ENCODE data around the gene SPINT1. TPM values are rescaled to one million over a fixed set of nuclear protein-coding genes. Genes with fewer than 3 reads are reported as not detected.
A peak's percentile ranks its signal among the peaks of the same experiment; 100 is the strongest.

The SPINT1 gene
- total RNA-seq, 1 experiment from 2014 or later = 123 TPM

DNA sequence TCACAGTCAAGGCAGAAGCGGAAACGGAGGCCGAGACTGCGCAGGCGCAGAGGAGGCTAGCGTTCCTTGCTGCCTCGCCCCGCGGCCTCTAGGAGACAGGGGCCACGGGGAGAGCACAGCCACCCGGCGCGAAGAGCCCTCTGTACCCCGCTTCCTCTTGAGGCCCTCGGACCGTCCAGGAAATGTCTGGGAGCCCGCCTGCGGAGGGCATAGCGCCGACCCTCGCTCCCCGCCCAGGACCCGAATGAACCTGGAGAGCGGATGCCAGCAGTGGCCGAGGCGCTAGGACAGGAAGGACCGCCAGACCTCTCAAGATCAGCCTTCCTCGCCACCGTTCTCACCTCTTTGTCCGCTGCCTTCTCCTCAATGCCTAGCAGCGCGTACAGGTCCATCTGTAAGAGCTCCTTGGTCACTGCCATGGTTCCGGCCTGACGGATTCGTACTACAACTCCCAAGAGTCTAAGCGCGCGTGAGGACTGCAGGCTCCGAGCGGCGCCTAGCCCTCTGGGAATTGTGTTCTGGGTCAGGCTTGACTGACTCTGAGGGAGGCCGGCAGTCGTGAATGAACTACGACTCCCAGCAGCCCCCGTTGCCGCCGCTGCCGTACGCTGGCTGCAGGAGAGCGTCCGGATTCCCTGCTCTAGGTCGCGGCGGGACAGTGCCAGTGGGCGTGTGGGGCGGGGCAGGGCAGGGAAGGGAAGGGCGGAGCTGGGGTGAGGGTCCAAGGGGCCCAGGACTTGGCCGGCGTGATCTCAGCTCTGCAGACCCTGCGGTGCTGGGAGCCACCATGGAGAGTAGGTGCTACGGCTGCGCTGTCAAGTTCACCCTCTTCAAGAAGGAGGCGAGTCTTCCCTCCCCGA, 36.6 kb upstream of the SPINT1 start, which contains the start of the genes DNAJC17 and ZFYVE19:
TSS of gene DNAJC17 (minus strand) at position 446 of the 860 bp plus-strand sequence. CDS start at position 419, 27 bp downstream.
TSS of gene ZFYVE19 (plus strand) at position 62 of the 860 bp plus-strand sequence. CDS start at position 563, 501 bp downstream.
- Histone ChIP-seq H3K4me2 (ENCODE audit: low read length) (peak within 1 kb of the TSS; percentile 93), H3K36me3 (ENCODE audit: control insufficient read depth in 1 of 2, insufficient read depth in 2 of 2, low read length in 2 of 2) (no peaks in the 10 kb centered on the region; a peak in 1 of 4 replicates), H3K79me2 (ENCODE audit: insufficient read depth, low read length) (peaks cover 22% of the 10 kb centered on the region), H4K20me1 (ENCODE audit: insufficient read depth) (no peaks in the 10 kb centered on the region), H3K4me1 (ENCODE audit: control insufficient read depth in 1 of 2, insufficient read depth in 2 of 2, low read length in 2 of 2) (peaks cover 7 to 17% of the 10 kb centered on the region in 2 experiments; a peak in 3 of 4 replicates), H3K9ac (ENCODE audit: low read length) (peak within 1 kb of the TSS; percentile 97), H2AFZ (ENCODE audit: low read depth, low read length, poor library complexity, severe bottlenecking) (peak within 1 kb of the TSS; percentile 94), H3K27me3 (ENCODE audit: insufficient read depth, low read length) (no peaks in the 10 kb centered on the region), H3K9me3 (ENCODE audit: control insufficient read depth in 1 of 2, insufficient read depth in 1 of 2, low read depth in 1 of 2, low read length in 2 of 2) (no peaks in the 10 kb centered on the region), H3K27ac (ENCODE audit: low read depth, low read length) (peak within 1 kb of the TSS; percentile 97), H3K4me3 (replicated peaks in 1 of 2; ENCODE audit: low read depth in 1 of 2, low read length in 2 of 2) (peak within 1 kb of the TSS; percentile 97 to 100), H3K9me2 (ENCODE audit: insufficient read depth) (no peaks in the 10 kb centered on the region)
- ATAC-seq (peak; percentile 97), DNase-seq (ENCODE audit: low read depth, low spot score) (peak; percentile 93)
- intact Hi-C loops (cut with micrococcal nuclease) = no loop called here
- ChIA-PET CTCF (interaction anchor here (0.8 to 2.2 kb wide), 5 partner anchors 21 to 66 kb away, joined by 3 to 7 read pairs (median 4); no protein-coding TSS in a partner anchor), RAD21 (ENCODE audit: low non-redundant PET in 1 of 2, low total read pairs in 2 of 2, uncharacterized antibody in 2 of 2, unreplicated experiment in 2 of 2) (interaction anchor here in 1 of 2 experiments (1.1 kb wide), 1 partner anchor 51 kb away, joined by 3 read pairs; no protein-coding TSS in a partner anchor), POLR2A (interaction anchor here (0.7 to 1.6 kb wide), 4 partner anchors 8 to 66 kb away, joined by 3 to 9 read pairs (median 4); no protein-coding TSS in a partner anchor)
- no TSS peak for BruUV-seq (replicated peaks)
- TF ChIP-seq FOSL1 (IDR thresholded peaks at IDR 0.05; ENCODE audit: low read depth) (no peak), POLR2A (IDR thresholded peaks at IDR 0.05; ENCODE audit: borderline replicate concordance, extremely low read depth, insufficient read depth, insufficient read length) (peak; percentile 59), RAD21 (IDR thresholded peaks at IDR 0.05; ENCODE audit: low read depth) (0 out of 2 replicates have a peak, but pooled peaks have one; percentile 3), SRF (IDR thresholded peaks at IDR 0.05; ENCODE audit: low read depth) (no peak), ZFX (IDR thresholded peaks at IDR 0.05) (peak; percentile 96), YY1 (IDR thresholded peaks at IDR 0.05; ENCODE audit: extremely low read depth, insufficient replicate concordance, low read depth, low read length) (peak; percentile 75), SP1 (IDR thresholded peaks at IDR 0.05; ENCODE audit: low read depth) (no peak; the same call in 1 of the 2 replicates), CEBPB (IDR thresholded peaks at IDR 0.05; ENCODE audit: low read depth) (no peak), ELF1 (IDR thresholded peaks at IDR 0.05; ENCODE audit: borderline replicate concordance, low read depth) (peak; percentile 70), ZNF274 (IDR thresholded peaks at IDR 0.05; ENCODE audit: low read depth, low read length) (no peak), POLR2AphosphoS5 (IDR thresholded peaks at IDR 0.05; ENCODE audit: low read depth, low read length) (peak; percentile 83), JUND (IDR thresholded peaks at IDR 0.05) (no peak), CBX3 (IDR thresholded peaks at IDR 0.05; ENCODE audit: low read depth) (no peak)
- TF ChIP-seq, protein P1, sequence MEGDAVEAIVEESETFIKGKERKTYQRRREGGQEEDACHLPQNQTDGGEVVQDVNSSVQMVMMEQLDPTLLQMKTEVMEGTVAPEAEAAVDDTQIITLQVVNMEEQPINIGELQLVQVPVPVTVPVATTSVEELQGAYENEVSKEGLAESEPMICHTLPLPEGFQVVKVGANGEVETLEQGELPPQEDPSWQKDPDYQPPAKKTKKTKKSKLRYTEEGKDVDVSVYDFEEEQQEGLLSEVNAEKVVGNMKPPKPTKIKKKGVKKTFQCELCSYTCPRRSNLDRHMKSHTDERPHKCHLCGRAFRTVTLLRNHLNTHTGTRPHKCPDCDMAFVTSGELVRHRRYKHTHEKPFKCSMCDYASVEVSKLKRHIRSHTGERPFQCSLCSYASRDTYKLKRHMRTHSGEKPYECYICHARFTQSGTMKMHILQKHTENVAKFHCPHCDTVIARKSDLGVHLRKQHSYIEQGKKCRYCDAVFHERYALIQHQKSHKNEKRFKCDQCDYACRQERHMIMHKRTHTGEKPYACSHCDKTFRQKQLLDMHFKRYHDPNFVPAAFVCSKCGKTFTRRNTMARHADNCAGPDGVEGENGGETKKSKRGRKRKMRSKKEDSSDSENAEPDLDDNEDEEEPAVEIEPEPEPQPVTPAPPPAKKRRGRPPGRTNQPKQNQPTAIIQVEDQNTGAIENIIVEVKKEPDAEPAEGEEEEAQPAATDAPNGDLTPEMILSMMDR (IDR thresholded peaks at IDR 0.05 in 2 of 3, conservative IDR thresholded peaks at IDR 0.05 in 1 of 3; ENCODE audit: borderline replicate concordance in 1 of 3, insufficient read depth in 1 of 3, low read depth in 2 of 3, low read length in 2 of 3) = no peak
- TF ChIP-seq, protein P2, sequence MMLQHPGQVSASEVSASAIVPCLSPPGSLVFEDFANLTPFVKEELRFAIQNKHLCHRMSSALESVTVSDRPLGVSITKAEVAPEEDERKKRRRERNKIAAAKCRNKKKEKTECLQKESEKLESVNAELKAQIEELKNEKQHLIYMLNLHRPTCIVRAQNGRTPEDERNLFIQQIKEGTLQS (IDR thresholded peaks at IDR 0.05) = no peak
- TF ChIP-seq, protein P3, sequence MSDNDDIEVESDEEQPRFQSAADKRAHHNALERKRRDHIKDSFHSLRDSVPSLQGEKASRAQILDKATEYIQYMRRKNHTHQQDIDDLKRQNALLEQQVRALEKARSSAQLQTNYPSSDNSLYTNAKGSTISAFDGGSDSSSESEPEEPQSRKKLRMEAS (IDR thresholded peaks at IDR 0.05) = peak; percentile 34; the same call in 1 of the 2 replicates
- TF ChIP-seq, protein P4, sequence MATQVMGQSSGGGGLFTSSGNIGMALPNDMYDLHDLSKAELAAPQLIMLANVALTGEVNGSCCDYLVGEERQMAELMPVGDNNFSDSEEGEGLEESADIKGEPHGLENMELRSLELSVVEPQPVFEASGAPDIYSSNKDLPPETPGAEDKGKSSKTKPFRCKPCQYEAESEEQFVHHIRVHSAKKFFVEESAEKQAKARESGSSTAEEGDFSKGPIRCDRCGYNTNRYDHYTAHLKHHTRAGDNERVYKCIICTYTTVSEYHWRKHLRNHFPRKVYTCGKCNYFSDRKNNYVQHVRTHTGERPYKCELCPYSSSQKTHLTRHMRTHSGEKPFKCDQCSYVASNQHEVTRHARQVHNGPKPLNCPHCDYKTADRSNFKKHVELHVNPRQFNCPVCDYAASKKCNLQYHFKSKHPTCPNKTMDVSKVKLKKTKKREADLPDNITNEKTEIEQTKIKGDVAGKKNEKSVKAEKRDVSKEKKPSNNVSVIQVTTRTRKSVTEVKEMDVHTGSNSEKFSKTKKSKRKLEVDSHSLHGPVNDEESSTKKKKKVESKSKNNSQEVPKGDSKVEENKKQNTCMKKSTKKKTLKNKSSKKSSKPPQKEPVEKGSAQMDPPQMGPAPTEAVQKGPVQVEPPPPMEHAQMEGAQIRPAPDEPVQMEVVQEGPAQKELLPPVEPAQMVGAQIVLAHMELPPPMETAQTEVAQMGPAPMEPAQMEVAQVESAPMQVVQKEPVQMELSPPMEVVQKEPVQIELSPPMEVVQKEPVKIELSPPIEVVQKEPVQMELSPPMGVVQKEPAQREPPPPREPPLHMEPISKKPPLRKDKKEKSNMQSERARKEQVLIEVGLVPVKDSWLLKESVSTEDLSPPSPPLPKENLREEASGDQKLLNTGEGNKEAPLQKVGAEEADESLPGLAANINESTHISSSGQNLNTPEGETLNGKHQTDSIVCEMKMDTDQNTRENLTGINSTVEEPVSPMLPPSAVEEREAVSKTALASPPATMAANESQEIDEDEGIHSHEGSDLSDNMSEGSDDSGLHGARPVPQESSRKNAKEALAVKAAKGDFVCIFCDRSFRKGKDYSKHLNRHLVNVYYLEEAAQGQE (IDR thresholded peaks at IDR 0.05; ENCODE audit: low read depth) = no peak
- TF ChIP-seq, protein P5, sequence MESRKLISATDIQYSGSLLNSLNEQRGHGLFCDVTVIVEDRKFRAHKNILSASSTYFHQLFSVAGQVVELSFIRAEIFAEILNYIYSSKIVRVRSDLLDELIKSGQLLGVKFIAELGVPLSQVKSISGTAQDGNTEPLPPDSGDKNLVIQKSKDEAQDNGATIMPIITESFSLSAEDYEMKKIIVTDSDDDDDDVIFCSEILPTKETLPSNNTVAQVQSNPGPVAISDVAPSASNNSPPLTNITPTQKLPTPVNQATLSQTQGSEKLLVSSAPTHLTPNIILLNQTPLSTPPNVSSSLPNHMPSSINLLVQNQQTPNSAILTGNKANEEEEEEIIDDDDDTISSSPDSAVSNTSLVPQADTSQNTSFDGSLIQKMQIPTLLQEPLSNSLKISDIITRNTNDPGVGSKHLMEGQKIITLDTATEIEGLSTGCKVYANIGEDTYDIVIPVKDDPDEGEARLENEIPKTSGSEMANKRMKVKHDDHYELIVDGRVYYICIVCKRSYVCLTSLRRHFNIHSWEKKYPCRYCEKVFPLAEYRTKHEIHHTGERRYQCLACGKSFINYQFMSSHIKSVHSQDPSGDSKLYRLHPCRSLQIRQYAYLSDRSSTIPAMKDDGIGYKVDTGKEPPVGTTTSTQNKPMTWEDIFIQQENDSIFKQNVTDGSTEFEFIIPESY (IDR thresholded peaks at IDR 0.05; ENCODE audit: extremely low read depth, insufficient replicate concordance, low read length) = peak; percentile 76
